ENCODE measurements around the gene HDAC7. TPM values are rescaled to one million over a fixed set of nuclear protein-coding genes. Genes with fewer than 3 reads are reported as not detected.

The HDAC7 gene
- total RNA-seq, 1 donor from 2014 or later: 120 TPM

DNA sequence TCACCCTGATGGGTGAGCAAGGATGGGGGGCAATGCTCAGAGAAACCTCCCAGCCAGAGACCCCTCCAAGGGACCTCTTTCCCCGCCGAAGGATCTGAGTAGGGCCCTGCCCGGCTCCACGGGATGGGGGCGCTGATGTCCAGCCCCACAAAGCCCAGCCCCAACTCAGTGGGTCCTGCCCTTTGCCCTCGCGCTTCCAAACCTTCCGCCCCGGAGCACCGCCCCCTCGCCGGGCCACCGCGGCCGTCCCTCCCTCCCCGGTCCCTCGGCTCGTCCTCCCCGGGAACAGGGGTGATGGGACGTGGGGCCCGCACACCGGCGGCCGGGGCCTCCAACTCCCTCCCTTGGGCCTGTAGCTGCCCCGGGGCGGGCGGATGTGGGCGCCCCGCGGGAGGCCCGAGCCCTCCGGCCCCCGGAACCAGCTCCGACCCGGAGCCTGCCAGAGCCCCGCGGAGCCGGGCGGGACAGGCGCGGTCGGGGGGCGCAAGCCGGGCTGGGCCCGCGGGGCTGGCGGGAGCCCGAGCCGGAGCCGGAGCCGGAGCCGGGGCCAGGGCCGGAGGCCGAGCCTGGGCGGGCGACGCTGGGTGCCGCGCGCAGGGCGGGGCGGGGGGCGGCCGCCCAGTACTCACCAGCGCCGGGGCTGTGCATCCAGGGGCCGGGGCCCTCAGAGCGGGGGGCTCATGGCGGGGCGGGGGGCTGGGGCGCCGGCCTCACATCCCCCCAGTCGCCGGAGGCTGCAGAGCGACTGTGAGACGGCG is 386 bp downstream of the HDAC7 start:
- Mint-ChIP-seq H3K4me1 (ENCODE audit: unreplicated experiment) (peaks cover 76% of the 10 kb centered on the region), H3K27me3 (ENCODE audit: unreplicated experiment) (no peaks in the 10 kb centered on the region), H3K27ac (ENCODE audit: unreplicated experiment) (peak overlapping the region; percentile 92), H3K9me3 (ENCODE audit: unreplicated experiment) (no peaks in the 10 kb centered on the region), H3K36me3 (ENCODE audit: unreplicated experiment) (no peaks in the 10 kb centered on the region), H3K4me3 (ENCODE audit: unreplicated experiment) (peak overlapping the region; percentile 79)
- TF ChIP-seq, protein P1, sequence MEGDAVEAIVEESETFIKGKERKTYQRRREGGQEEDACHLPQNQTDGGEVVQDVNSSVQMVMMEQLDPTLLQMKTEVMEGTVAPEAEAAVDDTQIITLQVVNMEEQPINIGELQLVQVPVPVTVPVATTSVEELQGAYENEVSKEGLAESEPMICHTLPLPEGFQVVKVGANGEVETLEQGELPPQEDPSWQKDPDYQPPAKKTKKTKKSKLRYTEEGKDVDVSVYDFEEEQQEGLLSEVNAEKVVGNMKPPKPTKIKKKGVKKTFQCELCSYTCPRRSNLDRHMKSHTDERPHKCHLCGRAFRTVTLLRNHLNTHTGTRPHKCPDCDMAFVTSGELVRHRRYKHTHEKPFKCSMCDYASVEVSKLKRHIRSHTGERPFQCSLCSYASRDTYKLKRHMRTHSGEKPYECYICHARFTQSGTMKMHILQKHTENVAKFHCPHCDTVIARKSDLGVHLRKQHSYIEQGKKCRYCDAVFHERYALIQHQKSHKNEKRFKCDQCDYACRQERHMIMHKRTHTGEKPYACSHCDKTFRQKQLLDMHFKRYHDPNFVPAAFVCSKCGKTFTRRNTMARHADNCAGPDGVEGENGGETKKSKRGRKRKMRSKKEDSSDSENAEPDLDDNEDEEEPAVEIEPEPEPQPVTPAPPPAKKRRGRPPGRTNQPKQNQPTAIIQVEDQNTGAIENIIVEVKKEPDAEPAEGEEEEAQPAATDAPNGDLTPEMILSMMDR (IDR thresholded peaks at IDR 0.05): peak; percentile 48
- DNase-seq (ENCODE audit: extremely low spot score, unreplicated experiment): no peak

GRCh38 chr12:47818467-47819137 is 1.1 kb downstream of the HDAC7 start:
- H3K27me3 Mint-ChIP-seq (ENCODE audit: unreplicated experiment): no peaks in the 10 kb centered on the region

DNA sequence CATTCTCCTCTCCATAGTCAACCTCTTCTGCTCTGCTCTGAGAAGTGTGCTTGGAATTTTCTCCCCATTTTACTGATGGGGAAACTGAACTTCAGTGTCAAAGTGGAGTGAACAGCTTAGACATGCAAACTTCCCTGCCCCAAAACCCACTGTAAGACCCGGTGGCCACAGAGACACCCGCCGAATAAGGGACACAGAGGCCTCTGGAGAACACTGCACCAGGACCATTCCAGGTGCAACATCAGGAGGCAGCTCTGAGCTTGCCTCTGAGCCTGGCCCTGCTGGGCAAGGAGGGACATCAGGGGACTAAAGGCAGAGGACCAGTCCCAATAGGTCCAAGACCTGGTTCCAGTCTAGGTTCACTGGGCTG is 1.7 kb downstream of the HDAC7 start:
- Mint-ChIP-seq H3K27me3 (ENCODE audit: unreplicated experiment) (no peaks in the 10 kb centered on the region), H3K4me1 (ENCODE audit: unreplicated experiment) (peaks cover 83% of the 10 kb centered on the region), H3K9me3 (ENCODE audit: unreplicated experiment) (no peaks in the 10 kb centered on the region), H3K27ac (ENCODE audit: unreplicated experiment) (peak overlapping the region; percentile 92), H3K4me3 (ENCODE audit: unreplicated experiment) (peak overlapping the region; percentile 79), H3K36me3 (ENCODE audit: unreplicated experiment) (peaks cover 2% of the 10 kb centered on the region)
- no peak for DNase-seq (ENCODE audit: extremely low spot score, unreplicated experiment)
- TF ChIP-seq, protein P1 (IDR thresholded peaks at IDR 0.05): no peak

More at GRCh38 chr12:47818467-47819137, 1.1 kb downstream of the HDAC7 start:
- DNase-seq (ENCODE audit: extremely low spot score, unreplicated experiment): no peak
- Mint-ChIP-seq H3K9me3 (ENCODE audit: unreplicated experiment) (no peaks in the 10 kb centered on the region), H3K36me3 (ENCODE audit: unreplicated experiment) (peaks cover 2% of the 10 kb centered on the region), H3K4me1 (ENCODE audit: unreplicated experiment) (peaks cover 80% of the 10 kb centered on the region), H3K27ac (ENCODE audit: unreplicated experiment) (peak overlapping the region; percentile 92), H3K4me3 (ENCODE audit: unreplicated experiment) (peak overlapping the region; percentile 79)
- TF ChIP-seq, protein P1 (IDR thresholded peaks at IDR 0.05): no peak

DNA sequence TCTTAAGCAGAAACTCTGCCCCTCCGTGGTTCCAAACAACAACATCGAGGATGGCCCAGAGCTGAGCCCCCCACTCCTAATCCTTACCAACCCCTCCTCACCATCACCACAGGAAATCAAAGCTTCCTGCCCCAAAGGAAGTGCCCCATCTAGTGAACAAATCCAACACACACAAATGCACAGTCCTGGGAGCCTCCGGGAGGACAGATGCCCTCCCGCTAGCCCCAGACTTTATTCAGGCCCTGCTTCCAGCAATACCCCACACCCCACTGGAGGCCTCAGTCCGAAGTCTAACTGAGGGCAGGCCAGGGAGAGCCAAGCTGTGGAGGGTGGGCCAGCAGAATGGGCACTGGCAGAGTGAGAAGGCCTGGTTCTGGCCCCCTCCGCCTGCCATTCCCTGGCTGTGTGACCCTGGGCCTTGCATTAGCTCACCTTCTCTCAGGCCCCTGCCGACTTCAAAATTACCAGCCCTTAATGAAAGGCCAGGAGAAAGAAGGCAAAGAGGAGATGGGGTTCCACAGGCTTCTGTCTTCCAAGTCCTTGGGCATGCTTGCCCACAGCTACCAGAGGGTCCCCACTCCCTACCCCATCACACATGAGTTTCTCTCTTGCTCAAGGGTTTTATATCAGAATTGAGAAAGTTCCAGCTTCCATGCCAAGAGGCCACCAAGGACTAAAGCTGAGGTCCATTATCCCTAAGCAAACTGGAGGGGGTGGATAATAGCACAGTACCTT is 2.3 kb downstream of the HDAC7 start:
- H3K4me1 Mint-ChIP-seq (ENCODE audit: unreplicated experiment): peaks cover 83% of the 10 kb centered on the region
- H3K27me3 Mint-ChIP-seq (ENCODE audit: unreplicated experiment): no peaks in the 10 kb centered on the region
- H3K36me3 Mint-ChIP-seq (ENCODE audit: unreplicated experiment): peaks cover 2% of the 10 kb centered on the region
- TF ChIP-seq, protein P1 (IDR thresholded peaks at IDR 0.05): peak; percentile 45
- peak overlapping the region; percentile 92 for H3K27ac Mint-ChIP-seq (ENCODE audit: unreplicated experiment)
- peak overlapping the region; percentile 79 for H3K4me3 Mint-ChIP-seq (ENCODE audit: unreplicated experiment)
- DNase-seq (ENCODE audit: extremely low spot score, unreplicated experiment): no peak
- no peaks in the 10 kb centered on the region for H3K9me3 Mint-ChIP-seq (ENCODE audit: unreplicated experiment)
